PC-3 (cell line): ENCODE results near the gene ACTL10.

ENCODE experiments used
- CTCF ChIP-seq: fragments of 300-600 bp; sonication (generic); conservative IDR thresholded peaks from 2 replicates; pipeline ENCODE4 v1.5.1; 2017; ENCODE audit warnings: antibody characterized with exemption, low read depth, mild to moderate bottlenecking, low read length
- EZH2 ChIP-seq: fragments of 300-600 bp; sonication (generic); IDR thresholded peaks from one replicate; pipeline ENCODE4 v1.6.1; 2017; ENCODE audit warnings: antibody characterized with exemption, mild to moderate bottlenecking, low read length; ENCODE audit not compliant: unreplicated experiment

- TF ChIP-seq CTCF (no peak), EZH2 (no peak)
Observed at GRCh38 chr20:33653900-33654596, 12.7 kb upstream of the ACTL10 start.
